OCI-LY7 (cell line): ENCODE measurements around the gene FTCDNL1. TPM values are rescaled to one million over a fixed set of nuclear protein-coding genes. Genes with fewer than 3 reads are reported as not detected.

Experiments
- BruUV-seq: library from RNA; stranded (reverse); fragments of 400-500 nt; replicated peaks from 2 replicates; lab custom pipeline; 2021; lab: Mats Ljungman, UMichigan
- CTCF ChIA-PET: fragments of 300-600 bp; sonication (Branson Sonifier 250); formaldehyde crosslinking; loops from one replicate; lab custom pipeline; 2022; ENCODE audit warnings: antibody characterized with exemption; ENCODE audit not compliant: unreplicated experiment; lab: Charles Lee
- POLR2A ChIA-PET: fragments of 300-600 bp; sonication (Branson Sonifier 250); formaldehyde crosslinking; loops from one replicate; lab custom pipeline; 2022; ENCODE audit warnings: antibody characterized with exemption; lab: Charles Lee
- DNase-seq: peaks from one replicate; pipeline ENCODE4 v3.0.0-alpha.2; 2015; ENCODE audit warnings: low spot score
- H2AFZ ChIP-seq: fragments of 200-600 bp; sonication (generic), shearing (Covaris generic); 2 replicates; pipeline ENCODE4 v1.6.1; 2014; ENCODE audit warnings: mild to moderate bottlenecking, antibody characterized with exemption, low read length, moderate library complexity
- H3K27ac ChIP-seq: fragments of 200-600 bp; sonication (generic); 2 replicates; pipeline ENCODE4 v1.5.1; 2014; ENCODE audit warnings: mixed run types, low read depth, mild to moderate bottlenecking, moderate library complexity, low read length, inconsistent platforms; ENCODE audit not compliant: poor library complexity, severe bottlenecking
- H3K36me3 ChIP-seq: fragments of 200-600 bp; sonication (generic); 2 replicates; pipeline ENCODE4 v1.6.1; 2014; ENCODE audit warnings: mild to moderate bottlenecking, antibody characterized with exemption, low read length, moderate library complexity, mixed read lengths; ENCODE audit not compliant: insufficient read depth
- H3K4me1 ChIP-seq: fragments of 200-600 bp; sonication (generic); 2 replicates; pipeline ENCODE4 v1.5.1; 2014; ENCODE audit warnings: mild to moderate bottlenecking, low read length; ENCODE audit not compliant: insufficient read depth, poor library complexity, severe bottlenecking
- H3K4me2 ChIP-seq: fragments of 200-600 bp; sonication (generic); 2 replicates; pipeline ENCODE4 v1.6.1; 2014; ENCODE audit warnings: mild to moderate bottlenecking, low read length
- H3K4me3 ChIP-seq: fragments of 200-600 bp; sonication (generic); 2 replicates; pipeline ENCODE4 v1.5.1; 2014; ENCODE audit warnings: mild to moderate bottlenecking, low read depth, low read length; ENCODE audit not compliant: poor library complexity, severe bottlenecking
- H3K79me2 ChIP-seq: fragments of 200-600 bp; sonication (generic); 2 replicates; pipeline ENCODE4 v1.6.1; 2016; ENCODE audit warnings: low read depth, mild to moderate bottlenecking, low read length, moderate library complexity, mixed read lengths; ENCODE audit not compliant: insufficient read depth
- H3K9me2 ChIP-seq: fragments of 200-600 bp; sonication (generic); 2 replicates; pipeline ENCODE4 v1.6.1; 2016; ENCODE audit warnings: mild to moderate bottlenecking, low read length, mixed read lengths; ENCODE audit not compliant: insufficient read depth
- H3K9me3 ChIP-seq: fragments of 200-600 bp; sonication (generic); 2 replicates; pipeline ENCODE4 v1.6.1; 2014; ENCODE audit warnings: mild to moderate bottlenecking, mixed run types, low read length, mixed read lengths
- H4K20me1 ChIP-seq: fragments of 200-600 bp; sonication (generic); 2 replicates; pipeline ENCODE4 v1.6.1; 2014; ENCODE audit warnings: mild to moderate bottlenecking, antibody characterized with exemption, low read length, moderate library complexity, mixed read lengths; ENCODE audit not compliant: insufficient read depth
- CTCF ChIP-seq: fragments of 200-600 bp; sonication (generic); conservative IDR thresholded peaks from 2 replicates; pipeline ENCODE4 v1.5.1; 2014; ENCODE audit warnings: mild to moderate bottlenecking, antibody characterized with exemption, low read length, moderate library complexity, mixed read lengths
- EZH2phosphoT487 ChIP-seq: fragments of 200-600 bp; sonication (generic); IDR thresholded peaks from 2 replicates; pipeline ENCODE4 v1.6.1; 2018; ENCODE audit warnings: low read depth, borderline replicate concordance, mild to moderate bottlenecking, mixed run types, antibody characterized with exemption, low read length, moderate library complexity, mixed read lengths
- intact Hi-C: fragments of 100-400 bp; cut with micrococcal nuclease; formaldehyde crosslinking; loops from one replicate; pipeline ENCODE4 v1.10.0; 2022; ENCODE audit not compliant: unreplicated experiment
- total RNA-seq, 2 experiments: library from RNA; depleted of rRNA in 1 of 2; stranded (reverse); fragments of >200 nt in 1 of 2; shearing (Covaris generic) in 1 of 2; gene quantifications; 2 replicates each; pipeline ENCODE4 v1.2.3, GENCODE V29; 2014 to 2022

Gene FTCDNL1
- total RNA-seq, 2 experiments from 2014 or later: 0.40 to 0.54 TPM

DNA sequence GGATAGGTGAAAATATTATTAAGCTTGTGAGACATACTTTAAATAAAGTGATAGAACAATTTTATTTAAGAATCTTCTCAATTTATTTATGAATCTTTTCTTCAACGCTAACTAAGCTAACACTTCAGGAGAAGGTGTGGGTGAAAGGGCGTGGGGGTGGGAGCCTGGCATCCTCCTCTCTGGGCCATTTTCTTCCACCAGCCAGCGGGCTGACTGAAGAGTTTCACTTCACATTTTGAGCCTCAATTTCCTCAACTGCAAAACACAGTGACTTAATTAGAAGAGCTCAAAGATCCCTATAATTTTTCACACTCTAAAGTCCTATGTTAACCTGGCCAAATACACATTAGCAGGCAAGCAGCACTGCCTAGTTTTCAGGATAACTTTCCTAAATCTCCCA lies 94.8 kb downstream of the FTCDNL1 start:
- ChIA-PET POLR2A (interaction anchor here (0.7 kb wide), 1 partner anchor 1724 kb away, joined by 3 read pairs; no protein-coding TSS in a partner anchor), CTCF (interaction anchor here (0.6 kb wide), 1 partner anchor 16 kb away, joined by 3 read pairs; no protein-coding TSS in a partner anchor)
- H3K4me2 ChIP-seq: no peak overlapping the region
- no peaks in the 10 kb centered on the region for H3K4me1 ChIP-seq
- H3K79me2 ChIP-seq: no peaks in the 10 kb centered on the region
- no peak overlapping the region for H2AFZ ChIP-seq
- H3K27ac ChIP-seq: no peak overlapping the region
- H3K9me2 ChIP-seq: no peaks in the 10 kb centered on the region
- H3K9me3 ChIP-seq: no peaks in the 10 kb centered on the region
- BruUV-seq: no TSS peak
- H4K20me1 ChIP-seq: no peaks in the 10 kb centered on the region
- no peak for DNase-seq
- no peak overlapping the region for H3K4me3 ChIP-seq
- H3K36me3 ChIP-seq: no peaks in the 10 kb centered on the region
- TF ChIP-seq CTCF: no peak
- TF ChIP-seq EZH2phosphoT487: no peak
- intact Hi-C loops: no loop called here

DNA sequence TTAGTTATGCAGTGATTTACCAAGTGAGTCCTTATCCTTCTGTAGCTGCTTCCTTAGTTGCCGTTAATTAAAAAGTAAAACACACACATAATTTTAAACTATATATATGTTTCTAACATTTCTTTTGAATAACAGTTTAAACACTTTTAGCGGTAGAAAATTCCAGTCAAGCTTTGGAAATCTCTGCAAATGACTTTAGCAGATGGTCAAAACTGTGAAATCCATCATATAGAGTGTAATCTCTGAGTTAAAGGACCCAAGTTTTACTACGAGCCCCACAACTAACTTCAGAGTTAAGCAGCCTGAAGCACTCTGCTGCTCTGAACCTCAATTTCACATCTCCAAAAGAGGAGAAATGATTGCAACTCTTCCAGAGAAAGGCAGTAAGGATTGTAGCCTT lies 96.2 kb downstream of the FTCDNL1 start:
- POLR2A ChIA-PET: no interaction called here

More for the DNA sequence above, 96.2 kb downstream of the FTCDNL1 start:
- Histone ChIP-seq H2AFZ (no peak overlapping the region), H3K9me3 (no peaks in the 10 kb centered on the region), H3K79me2 (no peaks in the 10 kb centered on the region), H3K36me3 (no peaks in the 10 kb centered on the region), H3K27ac (no peak overlapping the region), H3K4me1 (no peaks in the 10 kb centered on the region), H3K4me2 (no peak overlapping the region), H3K4me3 (no peak overlapping the region), H3K9me2 (no peaks in the 10 kb centered on the region), H4K20me1 (no peaks in the 10 kb centered on the region)
- TF ChIP-seq CTCF (no peak), EZH2phosphoT487 (no peak)
- BruUV-seq: no TSS peak
- CTCF ChIA-PET: no interaction called here
- DNase-seq: no peak
- intact Hi-C loops: no loop called here
